Fibroblast of lung (primary cell): ENCODE measurements around the gene EFCAB12.

Experiments used
- EZH2 ChIP-seq: IDR thresholded peaks from 2 replicates; pipeline ENCODE4 v1.5.1; 2012; ENCODE audit warnings: low read length, control low read depth, mild to moderate bottlenecking; ENCODE audit errors: missing control alignments
- TF ChIP-seq, protein P1 (sequence below), 2 donors: IDR thresholded peaks in 1 of 2; conservative IDR thresholded peaks in 1 of 2; 1 replicate in 1 of 2; 2 replicates in 1 of 2; pipeline ENCODE4 v1.5.1; 2011 to 2012; ENCODE audit warnings: low read length in 2 of 2, control low read depth in 1 of 2, inconsistent platforms in 1 of 2, low read depth in 1 of 2, mild to moderate bottlenecking in 1 of 2

DNA sequence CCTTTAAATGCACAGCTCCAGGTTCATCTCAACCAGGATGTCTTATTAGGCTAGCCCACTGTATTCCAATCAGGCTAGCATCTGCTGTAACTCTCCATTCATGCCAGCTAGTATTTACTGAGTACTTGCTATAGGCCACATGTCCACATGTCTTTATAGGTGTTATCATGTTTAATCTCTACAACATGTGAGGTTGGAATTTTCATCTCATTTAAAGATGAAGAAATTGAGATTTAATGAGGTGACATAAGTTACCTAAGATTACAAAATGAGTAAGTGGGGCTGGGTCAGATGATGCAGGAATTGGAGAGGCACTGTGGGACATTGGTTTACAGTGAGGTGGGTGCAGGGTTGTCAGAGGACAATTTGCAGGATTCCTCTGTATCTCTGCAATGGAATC is 14.5 kb upstream of the EFCAB12 start:
- TF ChIP-seq, protein P1, sequence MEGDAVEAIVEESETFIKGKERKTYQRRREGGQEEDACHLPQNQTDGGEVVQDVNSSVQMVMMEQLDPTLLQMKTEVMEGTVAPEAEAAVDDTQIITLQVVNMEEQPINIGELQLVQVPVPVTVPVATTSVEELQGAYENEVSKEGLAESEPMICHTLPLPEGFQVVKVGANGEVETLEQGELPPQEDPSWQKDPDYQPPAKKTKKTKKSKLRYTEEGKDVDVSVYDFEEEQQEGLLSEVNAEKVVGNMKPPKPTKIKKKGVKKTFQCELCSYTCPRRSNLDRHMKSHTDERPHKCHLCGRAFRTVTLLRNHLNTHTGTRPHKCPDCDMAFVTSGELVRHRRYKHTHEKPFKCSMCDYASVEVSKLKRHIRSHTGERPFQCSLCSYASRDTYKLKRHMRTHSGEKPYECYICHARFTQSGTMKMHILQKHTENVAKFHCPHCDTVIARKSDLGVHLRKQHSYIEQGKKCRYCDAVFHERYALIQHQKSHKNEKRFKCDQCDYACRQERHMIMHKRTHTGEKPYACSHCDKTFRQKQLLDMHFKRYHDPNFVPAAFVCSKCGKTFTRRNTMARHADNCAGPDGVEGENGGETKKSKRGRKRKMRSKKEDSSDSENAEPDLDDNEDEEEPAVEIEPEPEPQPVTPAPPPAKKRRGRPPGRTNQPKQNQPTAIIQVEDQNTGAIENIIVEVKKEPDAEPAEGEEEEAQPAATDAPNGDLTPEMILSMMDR (conservative IDR thresholded peaks at IDR 0.05 in 1 of 2, IDR thresholded peaks at IDR 0.05 in 1 of 2; ENCODE audit: low read depth in 1 of 2, low read length in 2 of 2), result no peak
- TF ChIP-seq EZH2, result no peak
